TTC549 (cell line): ENCODE data around the gene MAP1LC3B2.

ENCODE experiments used
- FAIRE-seq: peaks from 2 replicates; lab custom pipeline; 2012; peaks lifted over from hg19 to GRCh38; lab: Jason Lieb, UNC

Gene MAP1LC3B2

GRCh38 chr12:116538076-116538591, 21.0 kb upstream of the MAP1LC3B2 start:
- FAIRE-seq: no peak

GRCh38 chr12:116538682-116539305, 20.4 kb upstream of the MAP1LC3B2 start:
- no peak for FAIRE-seq

GRCh38 chr12:116539361-116539771, 19.8 kb upstream of the MAP1LC3B2 start:
- FAIRE-seq: no peak

GRCh38 chr12:116539905-116540482, 19.2 kb upstream of the MAP1LC3B2 start:
- FAIRE-seq: no peak

- no peak for FAIRE-seq
Measured at GRCh38 chr12:116540622-116541152, 18.5 kb upstream of the MAP1LC3B2 start.

- no peak for FAIRE-seq
Measured at GRCh38 chr12:116541547-116542344, 17.4 kb upstream of the MAP1LC3B2 start.

GRCh38 chr12:116542345-116542956, 16.7 kb upstream of the MAP1LC3B2 start:
- FAIRE-seq: no peak

- no peak for FAIRE-seq
Measured at GRCh38 chr12:116544656-116545055, 14.5 kb upstream of the MAP1LC3B2 start.

- FAIRE-seq: no peak
Measured at GRCh38 chr12:116545144-116545543, 14.0 kb upstream of the MAP1LC3B2 start.

GRCh38 chr12:116545936-116546335, 13.2 kb upstream of the MAP1LC3B2 start:
- FAIRE-seq: no peak

- no peak for FAIRE-seq
Measured at GRCh38 chr12:116547955-116548501, 11.2 kb upstream of the MAP1LC3B2 start.

GRCh38 chr12:116549993-116550392, 9.2 kb upstream of the MAP1LC3B2 start:
- no peak for FAIRE-seq

GRCh38 chr12:116551151-116551550, 8.0 kb upstream of the MAP1LC3B2 start:
- no peak for FAIRE-seq

- FAIRE-seq: no peak
Measured at GRCh38 chr12:116551619-116551951, 7.6 kb upstream of the MAP1LC3B2 start.

GRCh38 chr12:116551952-116552772, 7.0 kb upstream of the MAP1LC3B2 start:
- FAIRE-seq: no peak

- no peak for FAIRE-seq
Measured at GRCh38 chr12:116552773-116553373, 6.3 kb upstream of the MAP1LC3B2 start.

- FAIRE-seq: no peak
Measured at GRCh38 chr12:116556356-116556952, 2.7 kb upstream of the MAP1LC3B2 start.

GRCh38 chr12:116556964-116557698, 2.0 kb upstream of the MAP1LC3B2 start:
- FAIRE-seq: no peak

- no peak for FAIRE-seq
Measured at GRCh38 chr12:116558280-116559161, 660 bp upstream of the MAP1LC3B2 start.
